ENCODE data around the gene RNPS1. TPM values are rescaled to one million over a fixed set of nuclear protein-coding genes. Genes with fewer than 3 reads are reported as not detected.

Gene RNPS1
- total RNA-seq: 81.6 and 118 TPM in 2 replicates

GRCh38 chr16:2267913-2268666, at the start of gene RNPS1:
Gene RNPS1 (minus strand): TSS chr16:2268126. CDS start chr16:2264643, 3,483 bp downstream.

GRCh38 chr16:2251296-2252111, 16.4 kb downstream of the RNPS1 start, which contains the start of gene ECI1:
Gene ECI1 (minus strand): TSS chr16:2251587. CDS start chr16:2251566, 21 bp downstream.

GRCh38 chr16:2236337-2237101, 31.4 kb downstream of the RNPS1 start, which contains the start of gene DNASE1L2:
Gene DNASE1L2 (plus strand): TSS chr16:2236444. CDS start chr16:2236817, 373 bp downstream.

GRCh38 chr16:2223221-2223941, 44.5 kb downstream of the RNPS1 start, which contains the start of gene E4F1:
Gene E4F1 (plus strand): TSS chr16:2223591. CDS start chr16:2223614, 23 bp downstream.

GRCh38 chr16:2214719-2214968, 53.3 kb downstream of the RNPS1 start, which contains the start of gene PGP:
Gene PGP (minus strand): TSS chr16:2214840. CDS start chr16:2214777, 63 bp downstream.

GRCh38 chr16:2210386-2211365, 57.2 kb downstream of the RNPS1 start, which contains the start of gene BRICD5:
Gene BRICD5 (minus strand): TSS chr16:2210863. CDS start chr16:2210833, 30 bp downstream.

GRCh38 chr16:2205104-2205966, 62.6 kb downstream of the RNPS1 start, which contains the start of gene MLST8:
Gene MLST8 (plus strand): TSS chr16:2205454. CDS start chr16:2206086, 632 bp downstream.

Small RNA genes within 50 kb of the gene (small RNA-seq; reads per million reads assigned to genes)
- gene MIR3677 (not detected), gene MIR4717 (not detected)

Other genes with a start within 250 kb of the RNPS1 start
- gene NPW, start 248.3 kb downstream of the RNPS1 start, total RNA-seq: 1.5 TPM in 1 of 2 replicates, not detected in the other
- gene NHERF2, start 241.2 kb downstream of the RNPS1 start, total RNA-seq: 4.8 and 5.1 TPM in 2 replicates
- 19.7 and 31.6 TPM in 2 replicates for gene NTHL1, start 220.3 kb downstream of the RNPS1 start, total RNA-seq
- 56.2 and 62.2 TPM in 2 replicates for gene TSC2, start 220.1 kb downstream of the RNPS1 start, total RNA-seq
- gene PKD1, start 132.2 kb downstream of the RNPS1 start, total RNA-seq: 95.8 and 107 TPM in 2 replicates
- under 0.01 and 0.20 TPM in 2 replicates for gene RAB26, start 119.5 kb downstream of the RNPS1 start, total RNA-seq
- gene TRAF7, start 112.3 kb downstream of the RNPS1 start, total RNA-seq: 61.0 and 70.0 TPM in 2 replicates
- under 0.01 and 0.73 TPM in 2 replicates for gene CASKIN1, start 71.5 kb downstream of the RNPS1 start, total RNA-seq
- 26.0 and 36.7 TPM in 2 replicates for gene MLST8, start 62.7 kb downstream of the RNPS1 start, total RNA-seq
- 0.37 and 1.6 TPM in 2 replicates for gene BRICD5, start 57.3 kb downstream of the RNPS1 start, total RNA-seq
- gene PGP, start 53.3 kb downstream of the RNPS1 start, total RNA-seq: 17.3 and 23.5 TPM in 2 replicates
- 30.1 and 34.4 TPM in 2 replicates for gene E4F1, start 44.5 kb downstream of the RNPS1 start, total RNA-seq
- under 0.01 and 1.2 TPM in 2 replicates for gene DNASE1L2, start 31.7 kb downstream of the RNPS1 start, total RNA-seq
- 29.9 and 30.5 TPM in 2 replicates for gene ECI1, start 16.5 kb downstream of the RNPS1 start, total RNA-seq
- gene ABCA3, start 72.6 kb upstream of the RNPS1 start, total RNA-seq: 0.39 and 0.73 TPM in 2 replicates
- gene CCNF, start 161.3 kb upstream of the RNPS1 start, total RNA-seq: 27.2 and 40.3 TPM in 2 replicates
- 6.2 and 12.1 TPM in 2 replicates for gene TEDC2, start 192.0 kb upstream of the RNPS1 start, total RNA-seq
- under 0.01 and 0.20 TPM in 2 replicates for gene NTN3, start 203.2 kb upstream of the RNPS1 start, total RNA-seq
- 11.0 and 16.2 TPM in 2 replicates for gene TBC1D24, start 207.0 kb upstream of the RNPS1 start, total RNA-seq
- 19.1 and 19.2 TPM in 2 replicates for gene ATP6V0C, start 245.8 kb upstream of the RNPS1 start, total RNA-seq

All from subcutaneous preadipocyte (primary cell).